GM18951 (cell line): ENCODE measurements around the gene WDR47.

Experiments
- POLR2A ChIP-seq: IDR thresholded peaks from 4 replicates; pipeline ENCODE4 v1.6.1; 2011; ENCODE audit warnings: mild to moderate bottlenecking; ENCODE audit not compliant: insufficient read length, insufficient read depth; ENCODE audit errors: extremely low read depth
- in situ Hi-C: fragments of 300-500 bp; cut with MboI; formaldehyde crosslinking; loops from one replicate; pipeline ENCODE4 v1.12.0; 2022; ENCODE audit warnings: low sequenced_read_pairs, mixed read lengths, inconsistent platforms; ENCODE audit not compliant: unreplicated experiment

Gene WDR47

DNA sequence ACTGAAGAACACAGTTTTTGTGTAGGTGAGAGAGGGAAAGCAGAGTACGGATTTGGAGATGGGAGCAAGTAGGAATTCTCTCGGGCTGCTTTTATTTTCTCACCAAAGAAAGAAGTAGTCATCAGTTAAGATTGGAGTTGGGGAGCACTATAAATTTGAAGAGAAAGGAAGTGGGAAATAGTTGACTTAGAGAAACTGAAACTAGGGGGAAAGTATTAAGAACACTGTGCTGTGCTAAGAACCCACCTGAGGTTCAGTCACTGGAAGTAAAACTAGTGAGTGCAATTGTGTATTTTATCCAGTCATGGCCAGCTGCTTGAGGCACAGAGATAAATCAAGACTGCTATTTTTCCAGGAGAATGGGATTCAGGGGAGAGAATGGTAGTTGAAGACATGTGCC is 116.0 kb downstream of the WDR47 start:
- TF ChIP-seq POLR2A, result no peak
- in situ Hi-C loops, result no loop called here
